Osteoblast (primary cell): ENCODE results near the gene CDH3. TPM values are rescaled to one million over a fixed set of nuclear protein-coding genes. Genes with fewer than 3 reads are reported as not detected.

Experiments used
- DNase-seq: peaks from one replicate; pipeline ENCODE4 v3.0.0; 2011; ENCODE audit warnings: low spot score, mixed read lengths; ENCODE audit not compliant: insufficient read length; ENCODE audit errors: missing footprints
- H2AFZ ChIP-seq: 2 replicates; pipeline ENCODE4 v1.6.0; 2011; ENCODE audit warnings: mild to moderate bottlenecking, low read length
- H3K27ac ChIP-seq: 2 replicates; pipeline ENCODE4 v1.5.1; 2011; ENCODE audit warnings: mild to moderate bottlenecking, low read depth, low read length, moderate library complexity
- H3K27me3 ChIP-seq: 2 replicates; pipeline ENCODE4 v1.6.0; 2012; ENCODE audit warnings: mild to moderate bottlenecking, control low read depth, inconsistent platforms, low read length, moderate library complexity; ENCODE audit not compliant: insufficient read depth
- H3K36me3 ChIP-seq: 2 replicates; pipeline ENCODE4 v1.5.1; 2011; ENCODE audit warnings: mild to moderate bottlenecking, low read length, control low read depth, moderate library complexity; ENCODE audit not compliant: insufficient read depth
- H3K4me1 ChIP-seq: 2 replicates; pipeline ENCODE4 v1.5.1; 2011; ENCODE audit warnings: mild to moderate bottlenecking, low read length, control low read depth, moderate library complexity; ENCODE audit not compliant: insufficient read depth
- H3K4me2 ChIP-seq: 2 replicates; pipeline ENCODE4 v1.6.0; 2011; ENCODE audit warnings: mild to moderate bottlenecking, low read length; ENCODE audit not compliant: insufficient read depth
- H3K4me3 ChIP-seq: fragments of 200-600 bp; sonication (generic); 3 replicates; pipeline ENCODE4 v1.5.1; 2012; ENCODE audit warnings: mild to moderate bottlenecking, low read length, inconsistent platforms; ENCODE audit not compliant: insufficient read depth
- H3K79me2 ChIP-seq: 2 replicates; pipeline ENCODE4 v1.6.0; 2012; ENCODE audit warnings: mild to moderate bottlenecking, low read length, control low read depth, inconsistent platforms; ENCODE audit not compliant: insufficient read depth
- H3K9me3 ChIP-seq: 2 replicates; pipeline ENCODE4 v1.5.1; 2011; ENCODE audit warnings: low read depth, low read length, control low read depth
- H4K20me1 ChIP-seq: 2 replicates; pipeline ENCODE4 v1.6.0; 2012; ENCODE audit warnings: mild to moderate bottlenecking, low read length, control low read depth; ENCODE audit not compliant: insufficient read depth
- CTCF ChIP-seq: IDR thresholded peaks from 2 replicates; pipeline ENCODE4 v1.5.1; 2011; ENCODE audit warnings: mild to moderate bottlenecking, low read depth, low read length, moderate library complexity; ENCODE audit errors: extremely low read depth
- total RNA-seq: library from RNA; depleted of rRNA; stranded (reverse); fragments of >200 nt; gene quantifications from 2 replicates; pipeline ENCODE4 v1.2.3, GENCODE V29; 2012

Gene CDH3
- total RNA-seq, 1 donor = 0.36 TPM

GRCh38 chr16:68686905-68687304 lies 41.8 kb downstream of the CDH3 start:
- Histone ChIP-seq H3K9me3 (no peaks in the 10 kb centered on the region), H3K36me3 (no peaks in the 10 kb centered on the region), H3K4me3 (no peak overlapping the region), H2AFZ (no peak overlapping the region), H3K79me2 (no peaks in the 10 kb centered on the region), H3K4me2 (no peak overlapping the region), H4K20me1 (no peaks in the 10 kb centered on the region), H3K4me1 (no peaks in the 10 kb centered on the region), H3K27me3 (no peaks in the 10 kb centered on the region), H3K27ac (no peak overlapping the region)
- no peak for DNase-seq
- no peak for TF ChIP-seq CTCF

GRCh38 chr16:68689921-68690320 lies 44.8 kb downstream of the CDH3 start:
- Histone ChIP-seq H3K79me2 (no peaks in the 10 kb centered on the region), H3K4me1 (no peaks in the 10 kb centered on the region), H2AFZ (no peak overlapping the region), H3K4me3 (no peak overlapping the region), H3K27ac (no peak overlapping the region), H3K36me3 (no peaks in the 10 kb centered on the region), H3K4me2 (no peak overlapping the region), H3K9me3 (no peaks in the 10 kb centered on the region), H4K20me1 (no peaks in the 10 kb centered on the region), H3K27me3 (peaks cover 2% of the 10 kb centered on the region)
- TF ChIP-seq CTCF = no peak
- DNase-seq = no peak

- Histone ChIP-seq H3K79me2 (no peaks in the 10 kb centered on the region), H2AFZ (no peak overlapping the region), H3K9me3 (no peaks in the 10 kb centered on the region), H3K36me3 (no peaks in the 10 kb centered on the region), H3K27ac (no peak overlapping the region), H4K20me1 (no peaks in the 10 kb centered on the region), H3K4me1 (peaks cover 4% of the 10 kb centered on the region), H3K4me2 (no peak overlapping the region), H3K27me3 (peaks cover 2% of the 10 kb centered on the region), H3K4me3 (no peak overlapping the region)
- no peak for TF ChIP-seq CTCF
- no peak for DNase-seq
These were observed 50.5 kb downstream of the CDH3 start for GRCh38 chr16:68695575-68695974.

GRCh38 chr16:68696514-68696913 lies 51.4 kb downstream of the CDH3 start:
- Histone ChIP-seq H4K20me1 (no peaks in the 10 kb centered on the region), H3K36me3 (no peaks in the 10 kb centered on the region), H3K4me3 (no peak overlapping the region), H3K27me3 (peaks cover 2% of the 10 kb centered on the region), H3K4me1 (peaks cover 4% of the 10 kb centered on the region), H3K4me2 (no peak overlapping the region), H3K9me3 (no peaks in the 10 kb centered on the region), H2AFZ (no peak overlapping the region), H3K27ac (no peak overlapping the region), H3K79me2 (no peaks in the 10 kb centered on the region)
- TF ChIP-seq CTCF = no peak
- no peak for DNase-seq
